Mesothelial cell of epicardium (in vitro differentiated cells): ENCODE results near the gene TMEM156. TPM values are rescaled to one million over a fixed set of nuclear protein-coding genes. Genes with fewer than 3 reads are reported as not detected.
"Not testable (repeated sequence)": the region's sequence is repeated elsewhere in the genome, so short reads cannot be mapped to it uniquely, and the experiment has no call there.

ENCODE experiments used
- DNase-seq, 2 experiments: peaks; one replicate each; pipeline ENCODE4 v3.0.0; 2021; ENCODE audit warnings: low spot score in 2 of 2; ENCODE audit not compliant: unreplicated experiment in 2 of 2
- H3K27ac Mint-ChIP-seq: 2 replicates; pipeline ENCODE4 v1.8.0; 2021; ENCODE audit warnings: mixed read lengths
- H3K27me3 Mint-ChIP-seq: 2 replicates; pipeline ENCODE4 v1.8.0; 2021; ENCODE audit warnings: low read depth, mixed read lengths
- H3K36me3 Mint-ChIP-seq: 2 replicates; pipeline ENCODE4 v1.8.0; 2021; ENCODE audit warnings: mixed read lengths
- H3K4me1 Mint-ChIP-seq: 2 replicates; pipeline ENCODE4 v1.8.0; 2021; ENCODE audit warnings: mixed read lengths
- H3K4me3 Mint-ChIP-seq: 2 replicates; pipeline ENCODE4 v1.8.0; 2021; ENCODE audit warnings: mild to moderate bottlenecking, moderate library complexity, mixed read lengths
- H3K9me3 Mint-ChIP-seq: 2 replicates; pipeline ENCODE4 v1.8.0; 2021; ENCODE audit warnings: mixed read lengths
- CTCF ChIP-seq: fragments of 200-600 bp; sonication (generic); IDR thresholded peaks from one replicate; pipeline ENCODE4 v1.5.0; 2021; ENCODE audit warnings: antibody characterized with exemption; ENCODE audit not compliant: unreplicated experiment
- total RNA-seq: library from RNA; stranded (reverse); gene quantifications from 3 replicates; pipeline ENCODE4 v1.2.1, GENCODE V29; 2021

The TMEM156 gene
- total RNA-seq, 1 donor from 2014 or later: not detected

- no peaks in the 10 kb centered on the region for H3K36me3 Mint-ChIP-seq
- peaks cover 12% of the 10 kb centered on the region for H3K27me3 Mint-ChIP-seq
- no peak overlapping the region for H3K4me3 Mint-ChIP-seq
- no peak overlapping the region for H3K27ac Mint-ChIP-seq
- no peaks in the 10 kb centered on the region for H3K4me1 Mint-ChIP-seq
- H3K9me3 Mint-ChIP-seq: peaks cover 30% of the 10 kb centered on the region
- no peak for TF ChIP-seq CTCF
- DNase-seq: no peak
These were observed 18.2 kb downstream of the TMEM156 start for GRCh38 chr4:39014028-39014427.

- H3K36me3 Mint-ChIP-seq: no peaks in the 10 kb centered on the region
- TF ChIP-seq CTCF: no peak
- no peak for DNase-seq
- no peak overlapping the region for H3K27ac Mint-ChIP-seq
- H3K27me3 Mint-ChIP-seq: peaks cover 8% of the 10 kb centered on the region
- no peaks in the 10 kb centered on the region for H3K4me1 Mint-ChIP-seq
- no peak overlapping the region for H3K4me3 Mint-ChIP-seq
- H3K9me3 Mint-ChIP-seq: peaks cover 1% of the 10 kb centered on the region
These were observed 27.5 kb downstream of the TMEM156 start for GRCh38 chr4:39004758-39005157.

GRCh38 chr4:39002058-39002457, 30.2 kb downstream of the TMEM156 start:
- not testable (repeated sequence) for H3K27me3 Mint-ChIP-seq, H3K27ac Mint-ChIP-seq, H3K4me3 Mint-ChIP-seq, H3K36me3 Mint-ChIP-seq, DNase-seq, H3K9me3 Mint-ChIP-seq, H3K4me1 Mint-ChIP-seq

- DNase-seq: no peak
- H3K27ac Mint-ChIP-seq: no peak overlapping the region
- no peaks in the 10 kb centered on the region for H3K4me1 Mint-ChIP-seq
- H3K4me3 Mint-ChIP-seq: no peak overlapping the region
- H3K9me3 Mint-ChIP-seq: peaks cover 5% of the 10 kb centered on the region
- no peak for TF ChIP-seq CTCF
- H3K36me3 Mint-ChIP-seq: no peaks in the 10 kb centered on the region
- no peaks in the 10 kb centered on the region for H3K27me3 Mint-ChIP-seq
These were observed 36.6 kb downstream of the TMEM156 start for GRCh38 chr4:38995660-38996005.

GRCh38 chr4:38994135-38994534, 38.1 kb downstream of the TMEM156 start:
- Mint-ChIP-seq H3K27me3 (no peaks in the 10 kb centered on the region), H3K36me3 (no peaks in the 10 kb centered on the region), H3K4me3 (no peak overlapping the region), H3K27ac (no peak overlapping the region), H3K9me3 (no peaks in the 10 kb centered on the region), H3K4me1 (no peaks in the 10 kb centered on the region)
- no peak for DNase-seq
- no peak for TF ChIP-seq CTCF

- Mint-ChIP-seq H3K27me3 (no peaks in the 10 kb centered on the region), H3K27ac (no peak overlapping the region), H3K9me3 (no peaks in the 10 kb centered on the region), H3K36me3 (no peaks in the 10 kb centered on the region), H3K4me1 (no peaks in the 10 kb centered on the region), H3K4me3 (no peak overlapping the region)
- TF ChIP-seq CTCF: no peak
- no peak for DNase-seq
These were observed 38.5 kb downstream of the TMEM156 start for GRCh38 chr4:38993683-38994082.
